Left cardiac atrium (tissue), 4 donors: ENCODE results near the gene TTC9. TPM values are rescaled to one million over a fixed set of nuclear protein-coding genes. Genes with fewer than 3 reads are reported as not detected.
"Not testable (repeated sequence)": the region's sequence is repeated elsewhere in the genome, so short reads cannot be mapped to it uniquely, and the experiment has no call there.

Experiments
- ATAC-seq, 2 donors: fragments of 200-7000 bp; cut with Tn5 transposase; one replicate each; pipeline ENCODE4 v1.9.1; 2020; ENCODE audit warnings: mild to moderate bottlenecking in 2 of 2, moderate library complexity in 2 of 2
- DNase-seq: peaks from one replicate; pipeline ENCODE4 v3.0.0-alpha.2; 2020
- intact Hi-C, 2 donors: fragments of 100-400 bp; cut with DNase I; formaldehyde crosslinking; loops; one replicate each; pipeline versions ENCODE4 v1.14.1 to v1.15.1; 2022 to 2023
- total RNA-seq, 2 donors: library from RNA; stranded (reverse); fragmentation: NEBNext Ultra II Directional; extraction: Animal tissue kit (Norgen Biotek cat#: 25700); gene quantifications; one replicate each; pipeline ENCODE4 v1.2.1, GENCODE V29; 2021
- donor health status: DM: no; HTN: yes; CAD: no.
- donor health status: DM: no; HTN: yes; CAD: no; lungs with severe emphysema.
- donor health status: DM: yes; HTN: yes; CAD: no.
- donor health status: Dilated cardiomyopathy.

The TTC9 gene
- total RNA-seq, 2 donors from 2014 or later = 1.2 to 3.6 TPM

DNA sequence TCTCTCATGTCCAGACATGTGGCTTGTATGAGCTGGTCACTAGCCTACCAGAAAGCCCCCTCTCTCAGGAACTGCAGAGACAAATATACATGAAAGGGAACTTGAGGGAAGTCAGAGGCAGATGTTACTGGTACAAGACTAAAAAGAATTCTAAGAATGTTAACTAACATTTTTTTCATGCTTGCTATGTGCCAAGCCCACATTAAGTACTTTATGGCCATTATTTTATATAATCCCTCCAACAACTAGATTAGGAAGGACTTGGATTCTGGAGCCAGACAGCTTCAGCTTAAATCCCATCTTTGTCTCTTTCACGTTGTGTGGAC is 24.6 kb downstream of the TTC9 start:
- intact Hi-C loops = no loop called here
- no peak for ATAC-seq
- no peak for DNase-seq

- DNase-seq (peak; percentile 51), ATAC-seq (peak; percentile 63 to 66)
- intact Hi-C loops = no loop called here
Observed at GRCh38 chr14:70670992-70671651, 29.4 kb downstream of the TTC9 start.

DNA sequence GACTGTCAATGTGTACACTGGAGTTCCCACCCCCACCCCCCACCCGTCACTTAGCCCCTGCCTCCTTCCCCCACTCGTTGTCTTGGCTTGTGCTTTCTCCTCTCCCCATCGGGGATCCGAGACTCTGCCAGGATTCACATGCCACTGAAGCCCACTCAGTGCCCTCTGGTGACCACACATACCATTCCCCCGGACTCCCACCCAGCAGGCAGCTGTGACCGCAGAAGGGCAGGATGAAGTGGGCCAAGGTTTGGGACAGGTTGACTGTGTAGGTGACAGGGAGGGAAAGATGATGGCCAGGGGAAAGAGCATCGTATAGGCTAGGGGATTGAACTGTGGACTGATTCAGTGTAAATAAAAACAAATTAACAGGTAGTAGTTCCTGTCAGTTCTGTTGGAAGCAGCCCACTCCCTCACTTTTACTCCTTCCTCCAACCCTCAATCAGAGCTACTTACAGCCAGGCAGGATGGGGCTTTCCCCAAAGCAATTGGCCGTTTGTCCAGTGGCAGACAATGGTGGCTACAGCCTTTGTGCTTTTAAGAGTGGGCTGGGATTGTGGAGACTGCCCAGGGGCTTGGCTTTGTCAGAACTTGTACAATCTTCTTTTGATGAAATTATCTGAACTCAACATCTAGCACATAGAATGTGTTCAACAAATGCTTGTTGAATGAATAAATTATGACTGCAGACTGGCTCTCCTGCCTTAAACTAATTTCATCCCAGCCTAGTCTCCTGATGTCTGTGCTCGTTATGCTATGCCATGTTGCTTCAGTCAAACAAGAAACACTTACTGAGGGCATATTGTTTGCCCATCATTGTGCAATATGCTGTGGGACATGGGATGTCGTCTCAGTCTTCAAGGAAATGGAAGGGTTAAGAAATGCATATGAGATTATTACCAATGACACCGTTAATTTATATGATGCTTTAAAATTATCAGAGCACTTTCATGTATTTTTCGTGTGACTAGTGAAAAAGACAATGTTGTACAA is 30.2 kb downstream of the TTC9 start:
- intact Hi-C loops = no loop called here
- no peak for ATAC-seq

DNA sequence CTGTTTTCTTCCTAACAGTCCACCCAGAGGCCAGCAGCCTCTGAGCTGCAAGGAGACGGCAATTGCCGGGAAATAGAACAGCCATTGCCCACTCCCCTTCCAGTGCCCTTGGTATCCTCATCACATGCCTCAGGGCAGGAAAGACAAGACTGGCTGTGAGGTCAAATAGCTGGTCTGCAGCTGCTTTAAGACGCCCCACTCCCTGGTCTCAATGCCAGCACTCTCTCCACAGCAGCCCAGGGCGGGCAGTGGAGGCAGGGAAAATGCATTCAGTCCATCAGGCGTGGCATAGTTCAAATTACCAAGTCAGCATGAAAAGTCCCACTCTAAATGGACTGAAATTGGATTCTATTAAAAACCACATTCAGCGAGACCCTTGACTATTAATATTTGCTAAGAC is 35.6 kb downstream of the TTC9 start:
- ATAC-seq (no peak), DNase-seq (no peak)
- intact Hi-C loops = no loop called here

More for the DNA sequence above, 30.2 kb downstream of the TTC9 start:
- DNase-seq = no peak

GRCh38 chr14:70680748-70681147 is 39.0 kb downstream of the TTC9 start:
- DNase-seq (no peak), ATAC-seq (no peak)
- intact Hi-C loops = no loop called here

- DNase-seq = no peak
- no peak for ATAC-seq
- intact Hi-C loops = no loop called here
Observed at GRCh38 chr14:70683983-70684382, 42.3 kb downstream of the TTC9 start.

DNA sequence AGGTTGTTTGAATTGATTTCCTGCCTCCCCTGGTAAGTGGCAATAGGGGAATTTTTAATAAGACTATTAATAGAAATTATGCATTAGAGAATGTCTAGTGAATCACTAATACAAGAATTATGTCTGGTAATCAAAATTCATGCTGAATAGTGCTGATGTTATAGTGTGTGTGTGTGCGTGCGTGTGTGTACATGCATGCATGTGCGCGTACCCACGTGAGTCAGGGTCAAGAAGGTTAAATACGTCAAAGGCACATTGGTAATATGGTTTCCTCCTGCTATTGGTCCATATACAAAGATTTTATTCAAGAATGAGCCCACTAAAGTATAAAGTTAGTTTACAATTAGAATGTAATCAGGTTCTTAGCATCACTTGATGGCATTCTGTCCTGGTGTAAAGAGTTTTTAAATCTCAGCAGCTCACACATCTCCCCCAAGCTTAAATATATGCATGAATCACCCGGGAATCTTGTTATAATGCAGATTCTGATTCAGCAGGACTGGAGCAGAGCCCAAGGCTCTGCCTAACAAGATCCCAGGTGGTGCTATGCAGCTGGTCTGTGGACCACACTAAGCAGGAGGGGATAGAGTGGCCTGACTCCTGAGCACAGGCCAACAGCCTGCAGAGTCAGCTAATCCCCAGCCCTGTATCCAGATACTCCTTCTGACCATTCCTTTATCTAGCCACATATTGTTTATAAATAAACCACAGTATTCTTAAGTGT is 43.9 kb downstream of the TTC9 start:
- DNase-seq = no peak
- peak in 1 of 2 donors; percentile 26 for ATAC-seq
- intact Hi-C loops = no loop called here

GRCh38 chr14:70692210-70692609 is 50.5 kb downstream of the TTC9 start:
- intact Hi-C loops = no loop called here
- ATAC-seq (peak in 1 of 2 donors; percentile 53), DNase-seq (peak; percentile 25)

DNA sequence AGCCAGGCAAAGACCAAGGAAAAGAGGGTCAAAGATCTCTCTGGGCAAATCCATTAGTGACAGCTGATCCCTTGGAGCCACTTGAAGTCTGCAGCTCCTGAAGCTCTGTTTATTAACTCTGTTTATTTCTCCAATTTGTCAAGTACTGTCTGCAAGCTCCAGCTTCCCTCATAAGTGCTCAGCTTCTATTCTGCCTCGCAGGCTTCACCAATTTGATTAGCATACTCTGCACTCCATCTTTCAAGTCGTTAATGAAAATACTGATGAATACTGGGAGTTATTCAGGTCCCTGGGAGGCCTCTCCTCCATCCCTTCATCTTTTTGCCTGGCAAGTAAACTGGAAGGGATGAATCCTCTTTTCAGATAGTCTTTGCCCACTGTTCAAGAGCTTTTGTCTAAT is 54.3 kb downstream of the TTC9 start:
- intact Hi-C loops = no loop called here
- ATAC-seq = no peak
- DNase-seq = no peak

- DNase-seq = no peak
- no peak for ATAC-seq
- intact Hi-C loops = no loop called here
Observed at GRCh38 chr14:70697701-70698100, 56.0 kb downstream of the TTC9 start.

GRCh38 chr14:70698288-70698687 is 56.6 kb downstream of the TTC9 start:
- ATAC-seq (peak in 1 of 2 donors; percentile 74), DNase-seq (peak; percentile 34)
- intact Hi-C loops = no loop called here

- ATAC-seq = no peak
- no peak for DNase-seq
- intact Hi-C loops = no loop called here
Observed at GRCh38 chr14:70699646-70700045, 57.9 kb downstream of the TTC9 start.

GRCh38 chr14:70700955-70701585 is 59.4 kb downstream of the TTC9 start:
- ATAC-seq (peak in 1 of 2 donors; percentile 65), DNase-seq (peak; percentile 43)
- intact Hi-C loops = no loop called here

DNA sequence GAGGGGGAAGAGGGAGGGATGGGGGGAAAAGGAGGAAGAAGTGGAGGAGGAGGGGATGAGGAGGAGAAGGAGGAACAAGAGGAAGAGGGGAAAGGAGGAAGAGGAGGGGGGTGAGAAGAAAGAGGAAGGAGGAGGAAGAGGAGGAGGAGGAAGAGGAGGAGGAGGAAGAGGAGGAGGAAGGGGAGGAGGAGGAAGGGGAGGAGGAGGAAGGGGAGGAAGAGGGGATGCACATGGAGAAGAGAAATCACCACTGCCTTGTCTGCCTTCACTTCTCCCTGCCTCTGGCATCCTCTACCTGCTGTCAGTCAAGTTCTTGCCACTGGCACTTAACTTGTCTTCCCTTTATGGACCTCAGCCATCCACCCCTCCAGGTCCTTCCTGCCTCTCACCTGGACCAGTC is 59.9 kb downstream of the TTC9 start:
- intact Hi-C loops = no loop called here
- ATAC-seq (no peak), DNase-seq (no peak)

- intact Hi-C loops = no loop called here
- DNase-seq = no peak
- ATAC-seq = no peak
Observed at GRCh38 chr14:70702161-70702560, 60.4 kb downstream of the TTC9 start.

GRCh38 chr14:70703621-70704168 is 62.0 kb downstream of the TTC9 start:
- DNase-seq, intact Hi-C loops, ATAC-seq: not testable (repeated sequence)

GRCh38 chr14:70704960-70705359 is 63.2 kb downstream of the TTC9 start:
- DNase-seq (no peak), ATAC-seq (no peak)
- intact Hi-C loops = loop anchor here in 1 of 2 donors (5.0 kb wide), 1 partner anchor 78 kb away; no protein-coding TSS in a partner anchor

DNA sequence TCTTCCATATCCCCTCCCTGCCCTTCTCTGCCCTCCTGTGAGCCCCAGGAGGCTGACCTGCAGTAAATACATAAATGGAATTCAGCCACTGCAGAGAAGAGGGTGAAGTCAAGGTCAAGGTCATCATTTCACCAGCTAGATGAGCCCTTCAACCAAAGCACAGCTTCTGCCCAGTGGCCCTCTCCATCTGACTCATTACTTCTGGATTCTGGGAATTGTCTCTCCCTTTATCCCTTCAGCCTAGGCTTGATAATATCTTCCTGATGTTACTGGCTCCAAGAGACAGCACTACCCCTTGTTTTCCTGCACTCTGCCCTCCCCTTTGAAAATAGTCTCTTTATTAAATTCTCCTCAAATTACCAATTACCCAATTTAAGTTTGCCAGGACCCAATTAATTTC is 64.5 kb downstream of the TTC9 start:
- ATAC-seq (no peak), DNase-seq (no peak)
- intact Hi-C loops = loop anchor here in 1 of 2 donors (5.0 kb wide), 1 partner anchor 79 kb away; no protein-coding TSS in a partner anchor
